HEK293T (cell line): ENCODE results near the gene ZNF780A.

Experiments used
- FOXK2 ChIP-seq: fragments of 450-650 bp; IDR thresholded peaks from 2 replicates; pipeline ENCODE4 v1.6.1; 2016; ENCODE audit warnings: mild to moderate bottlenecking
- FOXM1 ChIP-seq: fragments of 450-650 bp; IDR thresholded peaks from 2 replicates; pipeline ENCODE4 v1.6.1; 2017; ENCODE audit warnings: mild to moderate bottlenecking, borderline replicate concordance
- HDGF ChIP-seq: fragments of 450-650 bp; IDR thresholded peaks from 2 replicates; pipeline ENCODE4 v1.6.1; 2017; ENCODE audit warnings: antibody characterized with exemption, borderline replicate concordance
- SP1 ChIP-seq: fragments of 450-650 bp; IDR thresholded peaks from 2 replicates; pipeline ENCODE4 v1.6.1; 2017
- TARDBP ChIP-seq: fragments of 450-650 bp; IDR thresholded peaks from 2 replicates; pipeline ENCODE4 v1.6.1; 2016

- TF ChIP-seq FOXM1: no peak
- no peak for TF ChIP-seq TARDBP
- no peak for TF ChIP-seq FOXK2
- no peak for TF ChIP-seq SP1
- no peak for TF ChIP-seq HDGF
These were observed 1.3 kb downstream of the ZNF780A start for GRCh38 chr19:40089462-40089861.
